HEK293 (cell line): ENCODE data around the gene HOXA10.

Experiments used
- BCL11A ChIP-seq: fragments of 450-650 bp; formaldehyde crosslinking; IDR thresholded peaks from 2 replicates; pipeline ENCODE4 v1.5.1; 2016; ENCODE audit warnings: low read depth, missing biosample characterization, missing genetic modification characterization
- EGR2 ChIP-seq: fragments of 450-650 bp; formaldehyde crosslinking; IDR thresholded peaks from 2 replicates; pipeline ENCODE4 v1.5.1; 2016; ENCODE audit warnings: low read depth, missing biosample characterization, missing genetic modification characterization
- GLIS1 ChIP-seq: fragments of 450-650 bp; formaldehyde crosslinking; IDR thresholded peaks from 2 replicates; pipeline ENCODE4 v1.5.1; 2016; ENCODE audit warnings: missing biosample characterization, missing genetic modification characterization
- IKZF3 ChIP-seq: fragments of 450-650 bp; IDR thresholded peaks from 2 replicates; pipeline ENCODE4 v1.5.0; 2018; ENCODE audit warnings: missing biosample characterization, mild to moderate bottlenecking, missing genetic modification characterization, moderate library complexity
- KLF10 ChIP-seq: fragments of 450-650 bp; IDR thresholded peaks from 2 replicates; pipeline ENCODE4 v1.5.1; 2018; ENCODE audit warnings: missing biosample characterization, mild to moderate bottlenecking, missing genetic modification characterization
- KLF7 ChIP-seq: fragments of 450-650 bp; formaldehyde crosslinking; IDR thresholded peaks from 2 replicates; pipeline ENCODE4 v1.5.1; 2016; ENCODE audit warnings: missing biosample characterization, missing genetic modification characterization, borderline replicate concordance
- MEIS1 ChIP-seq: sonication (generic); formaldehyde crosslinking; IDR thresholded peaks from 2 replicates; pipeline ENCODE4 v1.8.1; 2022; ENCODE audit warnings: missing genetic modification reagents, mild to moderate bottlenecking, borderline replicate concordance
- PATZ1 ChIP-seq: fragments of 450-650 bp; formaldehyde crosslinking; IDR thresholded peaks from 2 replicates; pipeline ENCODE4 v1.5.1; 2016; ENCODE audit warnings: missing biosample characterization, missing genetic modification characterization
- SP3 ChIP-seq: fragments of 450-650 bp; formaldehyde crosslinking; IDR thresholded peaks from 2 replicates; pipeline ENCODE4 v1.5.1; 2016; ENCODE audit warnings: missing biosample characterization, missing genetic modification characterization
- TCF7L2 ChIP-seq: IDR thresholded peaks from 2 replicates; pipeline ENCODE4 v1.6.1; 2011; ENCODE audit warnings: low read depth, mild to moderate bottlenecking, inconsistent platforms, low read length, moderate library complexity, borderline replicate concordance
- WT1 ChIP-seq: fragments of 450-650 bp; formaldehyde crosslinking; IDR thresholded peaks from 2 replicates; pipeline ENCODE4 v1.5.1; 2016; ENCODE audit warnings: missing biosample characterization, missing genetic modification characterization
- ZBTB48 ChIP-seq: fragments of 450-650 bp; formaldehyde crosslinking; IDR thresholded peaks from 2 replicates; pipeline ENCODE4 v1.5.1; 2016; ENCODE audit warnings: missing biosample characterization, missing genetic modification characterization
- ZFP69B ChIP-seq: fragments of 450-650 bp; formaldehyde crosslinking; IDR thresholded peaks from 2 replicates; pipeline ENCODE4 v1.5.1; 2016; ENCODE audit warnings: missing biosample characterization, missing genetic modification characterization
- ZNF112 ChIP-seq: fragments of 450-650 bp; formaldehyde crosslinking; IDR thresholded peaks from 2 replicates; pipeline ENCODE4 v1.5.0; 2017; ENCODE audit warnings: missing biosample characterization, missing genetic modification characterization
- ZNF121 ChIP-seq: fragments of 450-650 bp; formaldehyde crosslinking; IDR thresholded peaks from 2 replicates; pipeline ENCODE4 v1.5.1; 2016; ENCODE audit warnings: missing biosample characterization, missing genetic modification characterization
- ZNF184 ChIP-seq: fragments of 450-650 bp; IDR thresholded peaks from 2 replicates; pipeline ENCODE4 v1.5.1; 2018; ENCODE audit warnings: missing biosample characterization, mild to moderate bottlenecking, missing genetic modification characterization
- ZNF274 ChIP-seq, 2 experiments: fragments of 200-500 bp in 1 of 2; fragments of 450-650 bp in 1 of 2; sonication (Bioruptor generic) in 1 of 2; formaldehyde crosslinking in 1 of 2; IDR thresholded peaks; 2 replicates each; pipeline versions ENCODE4 v1.5.1 to v1.6.1; 2014 to 2016; ENCODE audit warnings: borderline replicate concordance in 1 of 2, inconsistent platforms in 1 of 2, low read length in 1 of 2, missing biosample characterization in 1 of 2, missing genetic modification characterization in 1 of 2
- ZNF292 ChIP-seq: fragments of 450-650 bp; formaldehyde crosslinking; IDR thresholded peaks from 2 replicates; pipeline ENCODE4 v1.5.1; 2016; ENCODE audit warnings: low read depth, missing biosample characterization, missing genetic modification characterization, borderline replicate concordance
- ZNF335 ChIP-seq: fragments of 450-650 bp; formaldehyde crosslinking; conservative IDR thresholded peaks from 2 replicates; pipeline ENCODE4 v1.5.1; 2016; ENCODE audit warnings: missing biosample characterization, missing genetic modification characterization
- ZNF366 ChIP-seq: fragments of 450-650 bp; formaldehyde crosslinking; conservative IDR thresholded peaks from 2 replicates; pipeline ENCODE4 v1.5.1; 2016; ENCODE audit warnings: missing biosample characterization, missing genetic modification characterization
- ZNF449 ChIP-seq: fragments of 450-650 bp; formaldehyde crosslinking; IDR thresholded peaks from 2 replicates; pipeline ENCODE4 v1.5.1; 2017; ENCODE audit warnings: missing biosample characterization, mild to moderate bottlenecking, missing genetic modification characterization, moderate library complexity
- ZNF501 ChIP-seq: fragments of 450-650 bp; formaldehyde crosslinking; IDR thresholded peaks from 2 replicates; pipeline ENCODE4 v1.5.1; 2016; ENCODE audit warnings: missing biosample characterization, missing genetic modification characterization
- ZNF555 ChIP-seq: fragments of 450-650 bp; formaldehyde crosslinking; conservative IDR thresholded peaks from 2 replicates; pipeline ENCODE4 v1.5.1; 2017; ENCODE audit warnings: missing biosample characterization, mild to moderate bottlenecking, missing genetic modification characterization, inconsistent platforms
- ZNF560 ChIP-seq: fragments of 450-650 bp; formaldehyde crosslinking; IDR thresholded peaks from 2 replicates; pipeline ENCODE4 v1.5.1; 2017; ENCODE audit warnings: missing biosample characterization, missing genetic modification characterization, borderline replicate concordance
- ZNF561 ChIP-seq: fragments of 450-650 bp; IDR thresholded peaks from 2 replicates; pipeline ENCODE4 v1.5.1; 2018; ENCODE audit warnings: missing biosample characterization, missing genetic modification characterization, borderline replicate concordance
- ZNF596 ChIP-seq: fragments of 450-650 bp; IDR thresholded peaks from 2 replicates; pipeline ENCODE4 v1.5.0; 2018; ENCODE audit warnings: missing biosample characterization, mild to moderate bottlenecking, missing genetic modification characterization, moderate library complexity
- ZNF658 ChIP-seq: fragments of 450-650 bp; formaldehyde crosslinking; IDR thresholded peaks from 2 replicates; pipeline ENCODE4; 2016; ENCODE audit warnings: missing biosample characterization, missing genetic modification characterization
- ZNF664 ChIP-seq: fragments of 450-650 bp; formaldehyde crosslinking; IDR thresholded peaks from 2 replicates; pipeline ENCODE4 v1.5.1; 2016; ENCODE audit warnings: missing biosample characterization, missing genetic modification characterization
- ZNF670 ChIP-seq: fragments of 450-650 bp; formaldehyde crosslinking; IDR thresholded peaks from 2 replicates; pipeline ENCODE4 v1.5.1; 2016; ENCODE audit warnings: missing biosample characterization, missing genetic modification characterization, low read depth
- ZNF677 ChIP-seq: fragments of 450-650 bp; IDR thresholded peaks from 2 replicates; pipeline ENCODE4 v1.5.0; 2018; ENCODE audit warnings: missing biosample characterization, mild to moderate bottlenecking, missing genetic modification characterization, moderate library complexity
- ZNF837 ChIP-seq: fragments of 450-650 bp; formaldehyde crosslinking; IDR thresholded peaks from 2 replicates; pipeline ENCODE4 v1.5.1; 2016; ENCODE audit warnings: missing biosample characterization, missing genetic modification characterization
- TF ChIP-seq, protein P1 (sequence below): fragments of 450-650 bp; formaldehyde crosslinking; IDR thresholded peaks from 2 replicates; pipeline ENCODE4 v1.5.1; 2016; ENCODE audit warnings: missing biosample characterization, missing genetic modification characterization
- TF ChIP-seq, protein P2 (sequence below): fragments of 450-650 bp; formaldehyde crosslinking; IDR thresholded peaks from 2 replicates; pipeline ENCODE4; 2016; ENCODE audit warnings: missing biosample characterization, missing genetic modification characterization

Gene HOXA10

DNA sequence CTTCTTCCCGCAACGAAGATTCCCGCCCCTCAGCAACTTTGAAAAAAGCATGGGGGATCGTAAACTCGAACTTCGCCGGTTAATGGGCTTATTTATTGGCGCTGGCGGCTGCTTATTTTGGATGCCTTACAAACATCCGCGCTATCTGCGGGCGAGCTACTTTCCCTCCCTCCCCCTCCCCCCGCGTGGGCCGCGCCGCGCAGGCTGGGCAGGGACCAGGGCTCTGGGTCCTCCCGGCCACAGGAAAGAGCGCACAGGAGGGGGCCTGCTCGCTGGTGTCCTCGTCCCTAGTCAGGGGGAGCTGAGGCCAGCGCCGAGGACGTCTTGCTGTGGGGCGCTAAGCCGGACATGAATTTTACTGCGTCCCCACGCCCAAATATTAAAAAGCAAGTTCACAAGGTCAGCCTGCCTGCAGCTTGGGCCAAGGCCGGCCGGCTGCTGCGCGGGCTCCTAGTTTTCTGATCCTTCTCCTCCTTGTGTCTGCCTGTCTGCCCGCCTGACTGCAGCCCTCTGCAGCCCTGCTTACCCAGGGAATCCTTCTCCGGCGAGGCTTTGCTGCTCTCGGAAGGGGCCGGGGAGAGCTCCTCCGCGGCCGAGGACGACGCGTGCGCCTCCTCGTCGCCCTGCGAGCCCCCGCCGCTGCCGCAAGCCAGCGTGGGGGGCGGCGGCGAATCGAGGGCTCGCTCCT, 1.2 kb downstream of the HOXA10 start (continued):
- TF ChIP-seq PATZ1 (tag by site-specific recombination) (peak; percentile 84), ZNF184 (tag by site-specific recombination) (no peak), EGR2 (tag by site-specific recombination) (peak; percentile 72), ZNF837 (no peak), ZNF670 (no peak), ZNF292 (tag by site-specific recombination) (no peak), TCF7L2 (peak; percentile 38; the same call in 1 of the 2 replicates), KLF10 (peak; percentile 53; the same call in 1 of the 2 replicates), ZNF677 (no peak), ZNF658 (no peak), ZNF664 (no peak), ZNF335 (peak; percentile 91), KLF7 (tag by site-specific recombination) (peak; percentile 68; the same call in 1 of the 2 replicates), ZNF121 (peak; percentile 9; the same call in 1 of the 2 replicates), MEIS1 (CRISPR knock-in tag) (0 out of 2 replicates have a peak, but pooled peaks have one; percentile 11), ZNF112 (tag by site-specific recombination) (no peak), ZNF561 (tag by site-specific recombination) (peak; percentile 70; the same call in 1 of the 2 replicates), ZBTB48 (tag by site-specific recombination) (peak; percentile 79), ZNF366 (peak; percentile 50), ZNF449 (tag by site-specific recombination) (peak; percentile 46; the same call in 1 of the 2 replicates), SP3 (tag by site-specific recombination) (peak; percentile 40; the same call in 1 of the 2 replicates), ZNF274 (IDR thresholded peaks at IDR 0.05; ENCODE audit: low read length) (no peak), ZNF274 (tag by site-specific recombination; IDR thresholded peaks at IDR 0.05; ENCODE audit: borderline replicate concordance) (no peak), WT1 (tag by site-specific recombination) (peak; percentile 79), GLIS1 (tag by site-specific recombination) (peak; percentile 75), IKZF3 (tag by site-specific recombination) (peak; percentile 81), ZFP69B (tag by site-specific recombination) (no peak), ZNF560 (tag by site-specific recombination) (no peak), ZNF555 (tag by site-specific recombination) (no peak), BCL11A (peak; percentile 78; the same call in 1 of the 2 replicates), ZNF501 (tag by site-specific recombination) (peak; percentile 50; the same call in 1 of the 2 replicates), ZNF596 (tag by site-specific recombination) (peak; percentile 63; the same call in 1 of the 2 replicates)
- TF ChIP-seq, protein P1, sequence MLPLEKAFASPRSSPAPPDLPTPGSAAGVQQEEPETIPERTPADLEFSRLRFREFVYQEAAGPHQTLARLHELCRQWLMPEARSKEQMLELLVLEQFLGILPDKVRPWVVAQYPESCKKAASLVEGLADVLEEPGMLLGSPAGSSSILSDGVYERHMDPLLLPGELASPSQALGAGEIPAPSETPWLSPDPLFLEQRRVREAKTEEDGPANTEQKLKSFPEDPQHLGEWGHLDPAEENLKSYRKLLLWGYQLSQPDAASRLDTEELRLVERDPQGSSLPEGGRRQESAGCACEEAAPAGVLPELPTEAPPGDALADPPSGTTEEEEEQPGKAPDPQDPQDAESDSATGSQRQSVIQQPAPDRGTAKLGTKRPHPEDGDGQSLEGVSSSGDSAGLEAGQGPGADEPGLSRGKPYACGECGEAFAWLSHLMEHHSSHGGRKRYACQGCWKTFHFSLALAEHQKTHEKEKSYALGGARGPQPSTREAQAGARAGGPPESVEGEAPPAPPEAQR (tag by site-specific recombination) = no peak
- TF ChIP-seq, protein P2, sequence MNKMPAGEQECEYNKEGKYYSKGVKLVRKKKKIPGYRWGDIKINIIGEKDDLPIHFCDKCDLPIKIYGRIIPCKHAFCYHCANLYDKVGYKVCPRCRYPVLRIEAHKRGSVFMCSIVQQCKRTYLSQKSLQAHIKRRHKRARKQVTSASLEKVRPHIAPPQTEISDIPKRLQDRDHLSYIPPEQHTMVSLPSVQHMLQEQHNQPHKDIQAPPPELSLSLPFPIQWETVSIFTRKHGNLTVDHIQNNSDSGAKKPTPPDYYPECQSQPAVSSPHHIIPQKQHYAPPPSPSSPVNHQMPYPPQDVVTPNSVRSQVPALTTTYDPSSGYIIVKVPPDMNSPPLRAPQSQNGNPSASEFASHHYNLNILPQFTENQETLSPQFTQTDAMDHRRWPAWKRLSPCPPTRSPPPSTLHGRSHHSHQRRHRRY = no peak
